Measurements from ENCODE around the gene PARP3. TPM values are rescaled to one million over a fixed set of nuclear protein-coding genes. Genes with fewer than 3 reads are reported as not detected.

The PARP3 gene
- total and polyA plus RNA-seq, 9 of the 15 experiments (the other 6 are each of a cell fraction or from before 2014, with no cell fraction given): 0.46 to 6.6 (median 4.5) TPM

DNA sequence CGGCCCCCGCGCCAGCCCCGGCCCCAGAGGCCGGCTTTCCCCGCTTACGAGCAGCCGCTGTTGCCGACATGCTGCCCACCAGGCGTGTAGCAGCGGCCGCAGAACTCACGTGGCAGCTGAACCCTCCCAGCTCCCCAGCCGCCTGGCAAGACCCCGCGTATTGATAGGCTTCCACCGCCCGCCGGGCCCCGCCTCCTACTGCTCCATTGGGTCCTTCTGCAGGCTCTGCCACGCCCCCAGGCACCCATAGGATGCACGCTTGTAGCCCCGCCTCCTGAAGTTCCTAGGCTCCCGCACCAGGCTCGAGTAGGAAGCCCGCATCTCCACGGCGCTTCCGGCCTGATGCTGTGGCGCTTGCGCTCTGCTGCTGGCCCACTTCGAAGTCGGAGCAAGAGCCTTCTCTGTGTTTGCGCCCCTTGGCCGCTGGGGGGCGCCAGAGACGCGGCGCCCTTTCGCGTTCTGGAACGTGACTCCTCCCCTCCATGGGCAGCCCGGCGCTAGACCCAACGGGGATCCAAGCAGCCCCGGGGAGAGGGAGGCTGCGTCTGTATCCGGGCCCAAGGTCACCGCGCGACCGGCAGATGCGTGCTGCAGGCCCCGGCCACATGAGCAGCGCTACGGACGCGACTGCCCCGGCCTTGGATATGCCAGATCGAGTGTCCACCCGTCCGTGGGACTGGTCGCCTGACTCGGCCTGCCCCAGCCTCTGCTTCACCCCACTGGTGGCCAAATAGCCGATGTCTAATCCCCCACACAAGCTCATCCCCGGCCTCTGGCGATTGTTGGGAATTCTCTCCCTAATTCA lies at the start of gene PARP3, which contains the start of gene RRP9 (continued):
- TF ChIP-seq, protein P1, sequence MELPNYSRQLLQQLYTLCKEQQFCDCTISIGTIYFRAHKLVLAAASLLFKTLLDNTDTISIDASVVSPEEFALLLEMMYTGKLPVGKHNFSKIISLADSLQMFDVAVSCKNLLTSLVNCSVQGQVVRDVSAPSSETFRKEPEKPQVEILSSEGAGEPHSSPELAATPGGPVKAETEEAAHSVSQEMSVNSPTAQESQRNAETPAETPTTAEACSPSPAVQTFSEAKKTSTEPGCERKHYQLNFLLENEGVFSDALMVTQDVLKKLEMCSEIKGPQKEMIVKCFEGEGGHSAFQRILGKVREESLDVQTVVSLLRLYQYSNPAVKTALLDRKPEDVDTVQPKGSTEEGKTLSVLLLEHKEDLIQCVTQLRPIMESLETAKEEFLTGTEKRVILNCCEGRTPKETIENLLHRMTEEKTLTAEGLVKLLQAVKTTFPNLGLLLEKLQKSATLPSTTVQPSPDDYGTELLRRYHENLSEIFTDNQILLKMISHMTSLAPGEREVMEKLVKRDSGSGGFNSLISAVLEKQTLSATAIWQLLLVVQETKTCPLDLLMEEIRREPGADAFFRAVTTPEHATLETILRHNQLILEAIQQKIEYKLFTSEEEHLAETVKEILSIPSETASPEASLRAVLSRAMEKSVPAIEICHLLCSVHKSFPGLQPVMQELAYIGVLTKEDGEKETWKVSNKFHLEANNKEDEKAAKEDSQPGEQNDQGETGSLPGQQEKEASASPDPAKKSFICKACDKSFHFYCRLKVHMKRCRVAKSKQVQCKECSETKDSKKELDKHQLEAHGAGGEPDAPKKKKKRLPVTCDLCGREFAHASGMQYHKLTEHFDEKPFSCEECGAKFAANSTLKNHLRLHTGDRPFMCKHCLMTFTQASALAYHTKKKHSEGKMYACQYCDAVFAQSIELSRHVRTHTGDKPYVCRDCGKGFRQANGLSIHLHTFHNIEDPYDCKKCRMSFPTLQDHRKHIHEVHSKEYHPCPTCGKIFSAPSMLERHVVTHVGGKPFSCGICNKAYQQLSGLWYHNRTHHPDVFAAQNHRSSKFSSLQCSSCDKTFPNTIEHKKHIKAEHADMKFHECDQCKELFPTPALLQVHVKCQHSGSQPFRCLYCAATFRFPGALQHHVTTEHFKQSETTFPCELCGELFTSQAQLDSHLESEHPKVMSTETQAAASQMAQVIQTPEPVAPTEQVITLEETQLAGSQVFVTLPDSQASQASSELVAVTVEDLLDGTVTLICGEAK (IDR thresholded peaks at IDR 0.05): peak; percentile 58; the same call in 1 of the 2 replicates
- TF ChIP-seq, protein P1 (CRISPR knock-in tag; IDR thresholded peaks at IDR 0.05): no peak
- peak; percentile 54 for TF ChIP-seq HMGN3 (IDR thresholded peaks at IDR 0.05; ENCODE audit: borderline replicate concordance, extremely low read depth, insufficient read length, low read depth, low read length)
- no peak for TF ChIP-seq ZNF699 (CRISPR knock-in tag; IDR thresholded peaks at IDR 0.05; ENCODE audit: insufficient replicate concordance)
- TF ChIP-seq, protein P2, sequence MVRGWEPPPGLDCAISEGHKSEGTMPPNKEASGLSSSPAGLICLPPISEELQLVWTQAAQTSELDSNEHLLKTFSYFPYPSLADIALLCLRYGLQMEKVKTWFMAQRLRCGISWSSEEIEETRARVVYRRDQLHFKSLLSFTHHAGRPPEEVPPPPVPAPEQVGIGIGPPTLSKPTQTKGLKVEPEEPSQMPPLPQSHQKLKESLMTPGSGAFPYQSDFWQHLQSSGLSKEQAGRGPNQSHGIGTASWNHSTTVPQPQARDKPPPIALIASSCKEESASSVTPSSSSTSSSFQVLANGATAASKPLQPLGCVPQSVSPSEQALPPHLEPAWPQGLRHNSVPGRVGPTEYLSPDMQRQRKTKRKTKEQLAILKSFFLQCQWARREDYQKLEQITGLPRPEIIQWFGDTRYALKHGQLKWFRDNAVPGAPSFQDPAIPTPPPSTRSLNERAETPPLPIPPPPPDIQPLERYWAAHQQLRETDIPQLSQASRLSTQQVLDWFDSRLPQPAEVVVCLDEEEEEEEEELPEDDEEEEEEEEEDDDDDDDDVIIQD (CRISPR knock-in tag; IDR thresholded peaks at IDR 0.05): no peak
- TF ChIP-seq FIP1L1 (IDR thresholded peaks at IDR 0.05; ENCODE audit: low read depth, low read length, poor library complexity, severe bottlenecking): peak; percentile 88
- peak; percentile 94 to 95 for TF ChIP-seq NRF1 (conservative IDR thresholded peaks at IDR 0.05 in 1 of 2, IDR thresholded peaks at IDR 0.05 in 1 of 2)
- TF ChIP-seq, protein P3, sequence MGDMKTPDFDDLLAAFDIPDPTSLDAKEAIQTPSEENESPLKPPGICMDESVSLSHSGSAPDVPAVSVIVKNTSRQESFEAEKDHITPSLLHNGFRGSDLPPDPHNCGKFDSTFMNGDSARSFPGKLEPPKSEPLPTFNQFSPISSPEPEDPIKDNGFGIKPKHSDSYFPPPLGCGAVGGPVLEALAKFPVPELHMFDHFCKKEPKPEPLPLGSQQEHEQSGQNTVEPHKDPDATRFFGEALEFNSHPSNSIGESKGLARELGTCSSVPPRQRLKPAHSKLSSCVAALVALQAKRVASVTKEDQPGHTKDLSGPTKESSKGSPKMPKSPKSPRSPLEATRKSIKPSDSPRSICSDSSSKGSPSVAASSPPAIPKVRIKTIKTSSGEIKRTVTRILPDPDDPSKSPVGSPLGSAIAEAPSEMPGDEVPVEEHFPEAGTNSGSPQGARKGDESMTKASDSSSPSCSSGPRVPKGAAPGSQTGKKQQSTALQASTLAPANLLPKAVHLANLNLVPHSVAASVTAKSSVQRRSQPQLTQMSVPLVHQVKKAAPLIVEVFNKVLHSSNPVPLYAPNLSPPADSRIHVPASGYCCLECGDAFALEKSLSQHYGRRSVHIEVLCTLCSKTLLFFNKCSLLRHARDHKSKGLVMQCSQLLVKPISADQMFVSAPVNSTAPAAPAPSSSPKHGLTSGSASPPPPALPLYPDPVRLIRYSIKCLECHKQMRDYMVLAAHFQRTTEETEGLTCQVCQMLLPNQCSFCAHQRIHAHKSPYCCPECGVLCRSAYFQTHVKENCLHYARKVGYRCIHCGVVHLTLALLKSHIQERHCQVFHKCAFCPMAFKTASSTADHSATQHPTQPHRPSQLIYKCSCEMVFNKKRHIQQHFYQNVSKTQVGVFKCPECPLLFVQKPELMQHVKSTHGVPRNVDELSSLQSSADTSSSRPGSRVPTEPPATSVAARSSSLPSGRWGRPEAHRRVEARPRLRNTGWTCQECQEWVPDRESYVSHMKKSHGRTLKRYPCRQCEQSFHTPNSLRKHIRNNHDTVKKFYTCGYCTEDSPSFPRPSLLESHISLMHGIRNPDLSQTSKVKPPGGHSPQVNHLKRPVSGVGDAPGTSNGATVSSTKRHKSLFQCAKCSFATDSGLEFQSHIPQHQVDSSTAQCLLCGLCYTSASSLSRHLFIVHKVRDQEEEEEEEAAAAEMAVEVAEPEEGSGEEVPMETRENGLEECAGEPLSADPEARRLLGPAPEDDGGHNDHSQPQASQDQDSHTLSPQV (IDR thresholded peaks at IDR 0.05): peak; percentile 78
- TF ChIP-seq ZNF3 (CRISPR knock-in tag; IDR thresholded peaks at IDR 0.05): no peak
- no peak for TF ChIP-seq DDX20 (tag; IDR thresholded peaks at IDR 0.05; ENCODE audit: low read depth)
- no peak for TF ChIP-seq POLR3G (IDR thresholded peaks at IDR 0.05; ENCODE audit: extremely low read depth, insufficient read length, insufficient replicate concordance)
